ENCODE results near the gene GLP1R.

GRCh38 chr6:39111280-39111679 is 62.7 kb downstream of the GLP1R start:
- TF ChIP-seq, protein P1, sequence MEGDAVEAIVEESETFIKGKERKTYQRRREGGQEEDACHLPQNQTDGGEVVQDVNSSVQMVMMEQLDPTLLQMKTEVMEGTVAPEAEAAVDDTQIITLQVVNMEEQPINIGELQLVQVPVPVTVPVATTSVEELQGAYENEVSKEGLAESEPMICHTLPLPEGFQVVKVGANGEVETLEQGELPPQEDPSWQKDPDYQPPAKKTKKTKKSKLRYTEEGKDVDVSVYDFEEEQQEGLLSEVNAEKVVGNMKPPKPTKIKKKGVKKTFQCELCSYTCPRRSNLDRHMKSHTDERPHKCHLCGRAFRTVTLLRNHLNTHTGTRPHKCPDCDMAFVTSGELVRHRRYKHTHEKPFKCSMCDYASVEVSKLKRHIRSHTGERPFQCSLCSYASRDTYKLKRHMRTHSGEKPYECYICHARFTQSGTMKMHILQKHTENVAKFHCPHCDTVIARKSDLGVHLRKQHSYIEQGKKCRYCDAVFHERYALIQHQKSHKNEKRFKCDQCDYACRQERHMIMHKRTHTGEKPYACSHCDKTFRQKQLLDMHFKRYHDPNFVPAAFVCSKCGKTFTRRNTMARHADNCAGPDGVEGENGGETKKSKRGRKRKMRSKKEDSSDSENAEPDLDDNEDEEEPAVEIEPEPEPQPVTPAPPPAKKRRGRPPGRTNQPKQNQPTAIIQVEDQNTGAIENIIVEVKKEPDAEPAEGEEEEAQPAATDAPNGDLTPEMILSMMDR (IDR thresholded peaks at IDR 0.05; ENCODE audit: borderline replicate concordance, extremely low read depth, low read length, poor library complexity, severe bottlenecking), result no peak
- TF ChIP-seq EZH2 (IDR thresholded peaks at IDR 0.05; ENCODE audit: borderline replicate concordance, low read depth, low read length, severe bottlenecking), result no peak

Data from DND-41 (cell line).